Glutamatergic neuron (in vitro differentiated cells): ENCODE results near the gene KRTAP10-9. TPM values are rescaled to one million over a fixed set of nuclear protein-coding genes. Genes with fewer than 3 reads are reported as not detected.

Experiments
- DNase-seq: peaks from one replicate; pipeline ENCODE4 v3.0.0; 2022
- H3K27ac Mint-ChIP-seq: one replicate; pipeline ENCODE4 v1.8.0; 2020; ENCODE audit warnings: mild to moderate bottlenecking, mixed read lengths, inconsistent platforms; ENCODE audit not compliant: unreplicated experiment
- H3K27me3 Mint-ChIP-seq: one replicate; pipeline ENCODE4 v1.8.0; 2020; ENCODE audit warnings: mild to moderate bottlenecking, moderate library complexity, mixed read lengths, inconsistent platforms; ENCODE audit not compliant: unreplicated experiment
- H3K36me3 Mint-ChIP-seq: one replicate; pipeline ENCODE4 v1.8.0; 2020; ENCODE audit warnings: mild to moderate bottlenecking, mixed read lengths, inconsistent platforms; ENCODE audit not compliant: unreplicated experiment
- H3K4me1 Mint-ChIP-seq: one replicate; pipeline ENCODE4 v1.8.0; 2020; ENCODE audit warnings: mild to moderate bottlenecking, low read depth, mixed read lengths, inconsistent platforms; ENCODE audit not compliant: unreplicated experiment
- H3K4me3 Mint-ChIP-seq: one replicate; pipeline ENCODE4 v1.8.0; 2020; ENCODE audit warnings: mild to moderate bottlenecking, mixed read lengths, inconsistent platforms; ENCODE audit not compliant: unreplicated experiment
- H3K9me3 Mint-ChIP-seq: one replicate; pipeline ENCODE4 v1.8.0; 2020; ENCODE audit warnings: mild to moderate bottlenecking, moderate library complexity, mixed read lengths, inconsistent platforms; ENCODE audit not compliant: unreplicated experiment
- CTCF ChIP-seq: fragments of 200-600 bp; sonication (generic); IDR thresholded peaks from one replicate; pipeline ENCODE4 v1.5.0; 2021; ENCODE audit not compliant: partially characterized antibody, unreplicated experiment
- total RNA-seq: library from RNA; stranded (reverse); fragmentation: NEBNext Ultra II Directional; extraction: Animal tissue kit (Norgen Biotek cat#: 25700); gene quantifications from one replicate; pipeline ENCODE4 v1.2.1, GENCODE V29; 2021; ENCODE audit not compliant: unreplicated experiment

The KRTAP10-9 gene
- total RNA-seq, 1 donor from 2014 or later: not detected

- Mint-ChIP-seq H3K9me3 (peaks cover 9% of the 10 kb centered on the region), H3K4me1 (peaks cover 3% of the 10 kb centered on the region), H3K27ac (no peak overlapping the region), H3K4me3 (no peak overlapping the region), H3K27me3 (peaks cover 2% of the 10 kb centered on the region), H3K36me3 (peaks cover 6% of the 10 kb centered on the region)
- DNase-seq: no peak
- TF ChIP-seq CTCF: no peak
These were observed 25.1 kb upstream of the KRTAP10-9 start for GRCh38 chr21:44601596-44602462.

GRCh38 chr21:44602463-44602850 lies 24.4 kb upstream of the KRTAP10-9 start:
- no peak overlapping the region for H3K27ac Mint-ChIP-seq
- TF ChIP-seq CTCF: no peak
- H3K4me1 Mint-ChIP-seq: peaks cover 3% of the 10 kb centered on the region
- H3K4me3 Mint-ChIP-seq: no peak overlapping the region
- no peak for DNase-seq
- peaks cover 6% of the 10 kb centered on the region for H3K9me3 Mint-ChIP-seq
- H3K27me3 Mint-ChIP-seq: peaks cover 2% of the 10 kb centered on the region
- H3K36me3 Mint-ChIP-seq: peaks cover 10% of the 10 kb centered on the region

GRCh38 chr21:44603109-44603875 lies 23.6 kb upstream of the KRTAP10-9 start:
- H3K27ac Mint-ChIP-seq: no peak overlapping the region
- DNase-seq: no peak

GRCh38 chr21:44603911-44604310 lies 23.0 kb upstream of the KRTAP10-9 start:
- DNase-seq: no peak
- H3K27me3 Mint-ChIP-seq: peaks cover 2% of the 10 kb centered on the region
- no peak for TF ChIP-seq CTCF
- H3K27ac Mint-ChIP-seq: no peak overlapping the region
- H3K9me3 Mint-ChIP-seq: peaks cover 4% of the 10 kb centered on the region
- H3K4me1 Mint-ChIP-seq: no peaks in the 10 kb centered on the region
- H3K36me3 Mint-ChIP-seq: peaks cover 11% of the 10 kb centered on the region
- no peak overlapping the region for H3K4me3 Mint-ChIP-seq

More at GRCh38 chr21:44603109-44603875, 23.6 kb upstream of the KRTAP10-9 start:
- H3K9me3 Mint-ChIP-seq: peaks cover 6% of the 10 kb centered on the region
- TF ChIP-seq CTCF: no peak
- H3K36me3 Mint-ChIP-seq: peaks cover 15% of the 10 kb centered on the region
- H3K4me1 Mint-ChIP-seq: no peaks in the 10 kb centered on the region
- no peak overlapping the region for H3K4me3 Mint-ChIP-seq
- peaks cover 2% of the 10 kb centered on the region for H3K27me3 Mint-ChIP-seq
